ENCODE measurements around the gene CDH23. TPM values are rescaled to one million over a fixed set of nuclear protein-coding genes. Genes with fewer than 3 reads are reported as not detected.

CDH23 gene
- total RNA-seq, 3 donors from 2014 or later = 1.8 to 3.6 (median 3.0) TPM

- H3K4me1 ChIP-seq (ENCODE audit: low read depth) = no peaks in the 10 kb centered on the region
- TF ChIP-seq CTCF (IDR thresholded peaks at IDR 0.05) = no peak
- no peak for ATAC-seq
- H3K9me3 ChIP-seq = no peaks in the 10 kb centered on the region
- no peaks in the 10 kb centered on the region for H3K36me3 ChIP-seq (ENCODE audit: low read depth)
- H3K4me3 ChIP-seq = no peak overlapping the region
- DNase-seq = no peak
- intact Hi-C loops (cut with DNase I, micrococcal nuclease) = no loop called here
Measured at GRCh38 chr10:71513540-71513853, 116.8 kb downstream of the CDH23 start.

- Histone ChIP-seq H3K4me1 (ENCODE audit: low read depth) (no peaks in the 10 kb centered on the region), H3K4me3 (no peak overlapping the region), H3K9me3 (no peaks in the 10 kb centered on the region), H3K36me3 (ENCODE audit: low read depth) (no peaks in the 10 kb centered on the region)
- intact Hi-C loops (cut with DNase I, micrococcal nuclease) = no loop called here
- ATAC-seq = no peak
- DNase-seq = no peak
- TF ChIP-seq CTCF (IDR thresholded peaks at IDR 0.05) = no peak
Measured at GRCh38 chr10:71513936-71514335, 117.2 kb downstream of the CDH23 start.

DNA sequence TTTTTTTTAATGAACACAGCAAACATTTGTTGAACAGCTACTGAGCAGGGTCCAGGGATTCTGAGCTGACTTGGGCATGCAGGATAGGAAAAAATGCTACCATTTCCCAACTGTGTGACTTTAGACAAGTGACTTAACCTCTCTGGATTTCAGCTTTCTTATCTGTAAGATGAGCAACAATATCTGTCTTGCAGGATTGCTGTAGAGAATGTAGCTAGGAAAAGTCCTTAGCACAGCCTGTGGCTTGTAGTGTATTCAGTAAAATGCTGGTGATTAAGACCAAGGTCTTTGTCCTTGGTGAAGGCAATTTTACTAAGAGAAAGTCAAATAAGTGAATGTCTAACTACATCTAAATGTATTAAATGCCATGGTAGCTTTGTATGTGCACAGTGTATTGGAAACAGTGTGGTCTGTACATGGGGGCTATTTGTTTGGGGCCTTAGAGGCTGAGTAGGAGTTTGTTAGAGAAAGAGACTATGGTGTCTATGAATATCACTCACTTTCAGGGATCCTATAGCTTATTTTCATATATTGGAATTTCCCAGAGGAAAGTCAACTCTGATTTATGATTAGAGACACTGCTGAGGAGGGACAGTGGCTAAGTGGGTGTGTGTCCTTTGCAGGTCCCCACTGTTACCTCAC lies 118.9 kb downstream of the CDH23 start:
- ATAC-seq = no peak
- no peak for TF ChIP-seq CTCF (IDR thresholded peaks at IDR 0.05)
- DNase-seq = no peak
- intact Hi-C loops (cut with DNase I, micrococcal nuclease) = no loop called here
- H3K4me3 ChIP-seq = no peak overlapping the region
- H3K36me3 ChIP-seq (ENCODE audit: low read depth) = no peaks in the 10 kb centered on the region
- H3K4me1 ChIP-seq (ENCODE audit: low read depth) = no peaks in the 10 kb centered on the region
- no peaks in the 10 kb centered on the region for H3K9me3 ChIP-seq

- Histone ChIP-seq H3K4me1 (ENCODE audit: low read depth) (no peaks in the 10 kb centered on the region), H3K9me3 (no peaks in the 10 kb centered on the region), H3K4me3 (no peak overlapping the region), H3K36me3 (ENCODE audit: low read depth) (no peaks in the 10 kb centered on the region)
- DNase-seq (no peak), ATAC-seq (no peak)
- intact Hi-C loops (cut with DNase I, micrococcal nuclease) = no loop called here
- no peak for TF ChIP-seq CTCF (IDR thresholded peaks at IDR 0.05)
Measured at GRCh38 chr10:71516890-71517289, 120.2 kb downstream of the CDH23 start.

DNA sequence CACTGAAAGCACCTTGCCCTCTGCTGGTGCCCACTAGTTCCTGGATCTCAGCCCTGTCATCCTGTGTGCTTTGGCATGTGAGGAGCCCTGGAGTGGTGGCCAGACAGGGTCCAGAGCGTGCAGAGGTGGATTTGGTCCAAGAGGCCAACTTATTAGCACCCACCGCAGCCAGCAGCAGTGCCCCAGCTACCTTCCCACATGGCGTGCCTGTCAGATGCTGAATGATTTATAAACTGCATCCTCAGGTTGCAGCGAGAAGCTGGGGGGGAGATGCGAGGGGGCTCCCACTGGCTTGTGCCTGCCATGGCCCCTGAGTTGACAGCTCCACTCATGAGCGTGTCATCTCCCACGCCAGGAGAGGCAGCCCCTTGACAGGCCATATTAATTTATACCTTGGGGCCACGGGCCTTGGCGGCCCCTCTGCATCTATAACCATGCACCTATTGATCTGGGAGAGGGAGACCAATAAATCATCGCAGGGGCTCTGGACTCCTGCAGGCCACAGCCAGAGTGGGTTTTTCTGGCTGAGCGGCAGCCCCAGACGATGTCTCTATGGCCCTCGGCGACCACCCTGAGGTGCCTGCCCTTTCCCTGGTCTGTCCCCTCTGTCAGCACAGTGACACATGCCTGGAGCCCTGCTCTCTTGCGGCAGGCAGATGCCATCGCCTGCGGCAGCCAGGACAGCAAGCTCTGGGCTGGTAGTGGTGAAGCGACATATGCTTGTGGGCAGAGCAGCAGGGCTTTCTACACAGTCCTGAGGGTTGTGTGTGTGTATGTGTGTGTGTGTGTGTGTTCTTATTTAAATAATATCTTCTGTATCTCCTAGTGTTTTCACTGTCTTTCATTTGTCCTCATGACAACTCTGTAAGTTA lies 120.8 kb downstream of the CDH23 start:
- no peak for ATAC-seq
- DNase-seq = no peak
- Histone ChIP-seq H3K4me3 (no peak overlapping the region), H3K9me3 (no peaks in the 10 kb centered on the region), H3K36me3 (ENCODE audit: low read depth) (no peaks in the 10 kb centered on the region), H3K4me1 (ENCODE audit: low read depth) (no peaks in the 10 kb centered on the region)
- intact Hi-C loops (cut with DNase I, micrococcal nuclease) = no loop called here
- TF ChIP-seq CTCF (IDR thresholded peaks at IDR 0.05) = no peak
